Loucy (cell line): ENCODE measurements around the gene CPVL.

Source experiments
- H2AFZ ChIP-seq: fragments of 200-600 bp; sonication (generic); 2 replicates; pipeline ENCODE4 v1.6.0; 2016; ENCODE audit warnings: antibody characterized with exemption, mild to moderate bottlenecking, low read length, moderate library complexity
- H3F3A ChIP-seq: fragments of 200-600 bp; 2 replicates; pipeline ENCODE4 v1.6.0; 2016; ENCODE audit warnings: antibody characterized with exemption, low read depth, mild to moderate bottlenecking
- H3K27me3 ChIP-seq: fragments of 200-600 bp; sonication (generic); 2 replicates; pipeline ENCODE4 v1.6.1; 2014; ENCODE audit warnings: low read length, mild to moderate bottlenecking; ENCODE audit not compliant: insufficient read depth, poor library complexity, severe bottlenecking
- H3K36me3 ChIP-seq: fragments of 200-600 bp; sonication (generic); 2 replicates; pipeline ENCODE4 v1.6.1; 2016; ENCODE audit warnings: low read length; ENCODE audit not compliant: insufficient read depth
- H3K4me1 ChIP-seq: fragments of 200-600 bp; sonication (generic); 2 replicates; pipeline ENCODE4 v1.5.1; 2014; ENCODE audit warnings: low read length, mild to moderate bottlenecking; ENCODE audit not compliant: insufficient read depth, poor library complexity, severe bottlenecking
- H3K4me2 ChIP-seq: fragments of 200-600 bp; sonication (generic); 2 replicates; pipeline ENCODE4 v1.6.0; 2014; ENCODE audit warnings: antibody characterized with exemption, low read length, low read depth, mild to moderate bottlenecking; ENCODE audit not compliant: poor library complexity, severe bottlenecking
- H3K4me3 ChIP-seq: fragments of 200-600 bp; sonication (generic); 2 replicates; pipeline ENCODE4 v1.5.1; 2014; ENCODE audit warnings: low read length, mild to moderate bottlenecking, mixed read lengths; ENCODE audit not compliant: poor library complexity, severe bottlenecking
- H3K79me2 ChIP-seq: fragments of 200-600 bp; sonication (generic); 2 replicates; pipeline ENCODE4 v1.6.1; 2014; ENCODE audit warnings: low read length; ENCODE audit not compliant: insufficient read depth
- H3K9ac ChIP-seq: fragments of 200-600 bp; sonication (generic); 2 replicates; pipeline ENCODE4 v1.6.0; 2014; ENCODE audit warnings: mild to moderate bottlenecking, low read depth, low read length, moderate library complexity; ENCODE audit not compliant: poor library complexity, severe bottlenecking
- H3K9me2 ChIP-seq: fragments of 200-600 bp; sonication (generic); replicated peaks from 2 replicates; pipeline ENCODE4 v1.6.1; 2016; ENCODE audit warnings: low read depth, low read length, mixed read lengths
- H3K9me3 ChIP-seq: fragments of 200-600 bp; sonication (generic); 2 replicates; pipeline ENCODE4 v1.6.1; 2014; ENCODE audit warnings: mild to moderate bottlenecking, antibody characterized with exemption, low read length, low read depth; ENCODE audit not compliant: insufficient read depth
- H4K20me1 ChIP-seq: fragments of 200-600 bp; sonication (generic); 2 replicates; pipeline ENCODE4 v1.6.0; 2014; ENCODE audit warnings: antibody characterized with exemption, low read length, mild to moderate bottlenecking; ENCODE audit not compliant: insufficient read depth, poor library complexity, severe bottlenecking
- CTCF ChIP-seq: fragments of 200-600 bp; sonication (generic); conservative IDR thresholded peaks from 2 replicates; pipeline ENCODE4 v1.5.1; 2014; ENCODE audit warnings: mild to moderate bottlenecking, antibody characterized with exemption, low read length
- EZH2phosphoT487 ChIP-seq: fragments of 200-600 bp; IDR thresholded peaks from 2 replicates; pipeline ENCODE4 v1.6.1; 2018; ENCODE audit warnings: antibody characterized with exemption, mild to moderate bottlenecking, moderate library complexity, borderline replicate concordance

CPVL gene

DNA sequence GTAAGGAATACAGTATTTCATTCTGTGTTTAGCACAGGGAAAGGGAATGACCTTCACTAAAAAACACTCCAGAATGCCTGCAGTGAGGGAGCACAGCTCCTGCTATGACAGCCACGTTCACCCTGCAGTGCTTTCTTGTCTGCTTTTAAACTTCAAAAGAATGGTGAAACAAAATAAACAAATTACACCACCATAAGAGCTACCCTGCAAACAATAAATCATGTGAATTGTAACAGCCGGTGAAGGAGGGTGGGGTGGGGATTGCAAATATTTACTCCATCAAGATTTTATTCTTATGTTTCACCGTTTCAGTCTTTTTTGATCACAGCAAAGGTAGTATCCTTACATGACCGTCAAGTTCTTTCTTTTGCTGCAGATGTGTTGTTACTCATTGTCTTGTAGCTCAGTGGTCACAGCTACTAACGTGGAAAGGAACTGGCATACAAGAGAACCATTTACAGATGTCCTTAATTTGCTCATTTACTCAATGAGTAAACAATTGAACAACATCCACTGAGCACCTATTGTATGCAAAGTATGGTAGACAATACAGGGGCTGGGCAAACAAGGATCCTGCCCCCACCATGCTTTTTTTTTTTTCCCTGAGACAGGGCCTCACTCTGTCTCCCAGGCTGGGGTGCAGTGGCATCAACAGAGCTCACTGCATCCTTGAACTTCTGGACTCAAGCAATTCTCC, 44.2 kb upstream of the CPVL start:
- no peaks in the 10 kb centered on the region for H3K9me2 ChIP-seq
- H3K79me2 ChIP-seq, result peaks cover under 1% of the 10 kb centered on the region; the same call in 1 of the 2 replicates
- H3K4me1 ChIP-seq, result peaks cover 17% of the 10 kb centered on the region
- H3F3A ChIP-seq, result peaks cover 9% of the 10 kb centered on the region
- H4K20me1 ChIP-seq, result no peaks in the 10 kb centered on the region
- TF ChIP-seq EZH2phosphoT487 (no peak), CTCF (no peak)
- H3K36me3 ChIP-seq, result no peaks in the 10 kb centered on the region
- peak overlapping the region; percentile 76 for H2AFZ ChIP-seq
- no peak overlapping the region for H3K9ac ChIP-seq
- H3K4me2 ChIP-seq, result no peak overlapping the region
- no peak overlapping the region for H3K4me3 ChIP-seq
- no peaks in the 10 kb centered on the region for H3K9me3 ChIP-seq
- no peaks in the 10 kb centered on the region for H3K27me3 ChIP-seq

DNA sequence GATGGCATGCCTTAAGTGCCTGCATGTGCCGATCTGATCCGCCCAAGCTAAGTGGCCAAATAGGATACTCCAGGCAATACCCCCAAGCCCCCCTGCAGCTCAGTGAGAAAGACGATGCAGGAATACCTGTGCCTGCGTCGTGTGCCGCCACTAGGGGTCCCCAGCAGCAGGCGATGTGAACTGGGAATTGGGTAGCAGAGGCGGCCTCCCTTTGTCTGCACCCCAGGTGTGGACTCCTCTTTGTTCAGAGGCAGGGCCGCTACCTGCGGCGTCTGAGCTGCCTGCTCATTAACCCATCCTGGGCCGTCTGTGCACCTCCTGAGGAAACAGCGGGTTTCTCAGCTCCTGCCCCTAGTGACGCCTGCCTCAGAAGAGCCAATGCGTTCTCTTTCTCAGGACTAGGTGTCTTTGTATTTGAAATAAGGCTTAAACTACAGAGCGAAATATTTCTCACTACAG, 43.4 kb upstream of the CPVL start:
- Histone ChIP-seq H3K4me2 (no peak overlapping the region), H3K9me3 (no peaks in the 10 kb centered on the region), H3K9ac (no peak overlapping the region), H3F3A (peaks cover 9% of the 10 kb centered on the region), H3K36me3 (no peaks in the 10 kb centered on the region), H3K4me1 (peaks cover 17% of the 10 kb centered on the region), H2AFZ (peak overlapping the region; percentile 76), H3K79me2 (no peaks in the 10 kb centered on the region), H3K4me3 (no peak overlapping the region), H4K20me1 (no peaks in the 10 kb centered on the region), H3K9me2 (no peaks in the 10 kb centered on the region), H3K27me3 (no peaks in the 10 kb centered on the region)
- TF ChIP-seq EZH2phosphoT487 (no peak), CTCF (peak; percentile 93)

- Histone ChIP-seq H3K4me3 (no peak overlapping the region), H3K9me3 (no peaks in the 10 kb centered on the region), H3K79me2 (no peaks in the 10 kb centered on the region), H3K4me1 (peaks cover 8% of the 10 kb centered on the region), H3F3A (no peaks in the 10 kb centered on the region), H3K9me2 (no peaks in the 10 kb centered on the region), H3K36me3 (no peaks in the 10 kb centered on the region), H4K20me1 (no peaks in the 10 kb centered on the region), H2AFZ (no peak overlapping the region), H3K27me3 (no peaks in the 10 kb centered on the region), H3K4me2 (no peak overlapping the region), H3K9ac (no peak overlapping the region)
- TF ChIP-seq CTCF (no peak), EZH2phosphoT487 (no peak)
Measured at GRCh38 chr7:29185613-29186012, 39.3 kb upstream of the CPVL start.
